BLaER1 (cell line): ENCODE data around the gene TBC1D32.

Experiments
- H3K27ac ChIP-seq: shearing (Covaris generic); formaldehyde crosslinking; 2 replicates; pipeline ENCODE4 v1.8.1; 2022
- H3K27me3 ChIP-seq: shearing (Covaris generic); formaldehyde crosslinking; 2 replicates; pipeline ENCODE4 v1.8.1; 2022
- H3K36me3 ChIP-seq: shearing (Covaris generic); formaldehyde crosslinking; 2 replicates; pipeline ENCODE4 v1.8.1; 2022
- H3K4me1 ChIP-seq: shearing (Covaris generic); formaldehyde crosslinking; 2 replicates; pipeline ENCODE4 v1.8.1; 2022
- H3K4me2 ChIP-seq: shearing (Covaris generic); formaldehyde crosslinking; 2 replicates; pipeline ENCODE4 v1.8.1; 2022
- H3K4me3 ChIP-seq: shearing (Covaris generic); formaldehyde crosslinking; 2 replicates; pipeline ENCODE4 v1.8.1; 2022
- H3K9ac ChIP-seq: shearing (Covaris generic); formaldehyde crosslinking; 2 replicates; pipeline ENCODE4 v1.8.1; 2022
- H3K9me3 ChIP-seq: shearing (Covaris generic); formaldehyde crosslinking; 2 replicates; pipeline ENCODE4 v1.8.1; 2022
- H4K20me1 ChIP-seq: shearing (Covaris generic); formaldehyde crosslinking; 2 replicates; pipeline ENCODE4 v1.8.1; 2022
- Cebpa-rat ChIP-seq: shearing (Covaris generic); IDR thresholded peaks from 2 replicates; pipeline ENCODE4 v1.8.1; 2022

The TBC1D32 gene

GRCh38 chr6:121042766-121043165 lies 291.5 kb downstream of the TBC1D32 start:
- H3K4me3 ChIP-seq = no peak overlapping the region
- H3K27ac ChIP-seq = no peak overlapping the region
- H3K36me3 ChIP-seq = no peaks in the 10 kb centered on the region
- TF ChIP-seq Cebpa-rat = no peak
- peaks cover 10% of the 10 kb centered on the region for H3K9me3 ChIP-seq
- H3K9ac ChIP-seq = no peak overlapping the region
- H3K4me2 ChIP-seq = no peak overlapping the region
- H3K4me1 ChIP-seq = peaks cover 11% of the 10 kb centered on the region
- H4K20me1 ChIP-seq = no peaks in the 10 kb centered on the region
- no peaks in the 10 kb centered on the region for H3K27me3 ChIP-seq

GRCh38 chr6:121040831-121041230 lies 293.4 kb downstream of the TBC1D32 start:
- TF ChIP-seq Cebpa-rat = no peak
- H3K4me1 ChIP-seq = peaks cover 11% of the 10 kb centered on the region
- peak overlapping the region; percentile 4; the same call in 1 of the 2 replicates for H3K4me2 ChIP-seq
- H3K36me3 ChIP-seq = no peaks in the 10 kb centered on the region
- no peaks in the 10 kb centered on the region for H3K27me3 ChIP-seq
- H3K27ac ChIP-seq = no peak overlapping the region
- H3K9me3 ChIP-seq = peaks cover 10% of the 10 kb centered on the region
- H4K20me1 ChIP-seq = no peaks in the 10 kb centered on the region
- H3K4me3 ChIP-seq = no peak overlapping the region
- no peak overlapping the region for H3K9ac ChIP-seq

- no peak overlapping the region for H3K9ac ChIP-seq
- H4K20me1 ChIP-seq = no peaks in the 10 kb centered on the region
- no peaks in the 10 kb centered on the region for H3K4me1 ChIP-seq
- no peak overlapping the region for H3K4me3 ChIP-seq
- no peaks in the 10 kb centered on the region for H3K27me3 ChIP-seq
- H3K9me3 ChIP-seq = no peaks in the 10 kb centered on the region
- no peak overlapping the region for H3K4me2 ChIP-seq
- no peak for TF ChIP-seq Cebpa-rat
- no peak overlapping the region for H3K27ac ChIP-seq
- H3K36me3 ChIP-seq = no peaks in the 10 kb centered on the region
Observed at GRCh38 chr6:121033091-121033490, 301.2 kb downstream of the TBC1D32 start.

DNA sequence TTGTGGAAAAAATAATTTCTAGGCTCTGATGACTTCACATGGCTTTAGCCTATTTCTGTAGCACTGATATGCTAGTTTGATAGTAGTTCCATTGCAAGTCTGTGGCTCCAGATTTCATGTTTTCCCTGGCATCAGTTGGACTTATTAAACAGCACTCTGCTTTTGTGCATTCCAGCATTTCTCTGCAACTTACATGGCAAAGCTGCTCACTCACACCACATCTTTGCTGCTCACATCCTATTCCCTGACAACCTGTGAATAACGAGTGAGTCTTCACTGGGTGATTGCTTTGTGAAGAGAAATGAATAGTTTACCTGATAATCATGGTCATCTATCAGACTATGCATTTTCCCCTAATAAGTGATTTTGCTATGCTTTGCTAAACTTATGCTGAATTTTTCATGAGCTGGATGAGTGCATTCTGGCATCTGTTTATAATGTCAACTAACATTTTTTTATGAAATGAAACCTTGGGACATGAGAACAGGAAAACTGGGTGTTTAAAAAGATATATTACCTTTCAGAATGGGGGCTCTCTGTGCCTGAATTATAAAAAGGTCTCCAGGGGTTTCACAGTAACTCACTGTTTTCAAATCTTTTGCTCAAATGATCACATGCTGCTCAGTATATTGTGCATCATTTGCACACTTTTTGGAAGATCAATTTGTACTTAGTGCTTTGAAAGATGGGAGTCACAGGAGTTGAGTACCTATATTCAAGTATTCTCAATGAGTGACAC lies 301.8 kb downstream of the TBC1D32 start:
- Histone ChIP-seq H3K27me3 (no peaks in the 10 kb centered on the region), H3K36me3 (no peaks in the 10 kb centered on the region), H3K9ac (no peak overlapping the region), H4K20me1 (no peaks in the 10 kb centered on the region), H3K4me3 (no peak overlapping the region), H3K27ac (no peak overlapping the region), H3K9me3 (no peaks in the 10 kb centered on the region), H3K4me2 (no peak overlapping the region), H3K4me1 (no peaks in the 10 kb centered on the region)
- no peak for TF ChIP-seq Cebpa-rat
